ENCODE data around the gene GUCD1.

DNA sequence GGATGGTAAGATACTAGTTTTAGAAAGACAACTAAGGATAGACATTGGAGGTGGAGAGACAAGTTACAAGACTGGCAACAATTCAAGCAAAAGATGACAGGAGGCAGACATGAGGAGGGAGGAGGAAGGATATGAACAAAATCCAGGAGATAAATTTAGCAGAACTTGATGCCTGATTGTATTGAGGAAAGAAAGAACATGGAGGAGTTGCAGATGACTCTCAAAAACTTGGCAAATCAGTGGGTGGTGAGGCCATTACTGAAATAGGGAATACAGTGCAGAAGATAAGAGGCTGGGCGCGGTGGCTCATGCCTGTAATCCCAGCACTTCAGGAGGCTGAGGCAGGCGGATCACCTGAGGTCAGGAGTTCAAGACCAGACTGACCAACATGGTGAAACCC, 62.5 kb downstream of the GUCD1 start:
- TF ChIP-seq, protein P1, sequence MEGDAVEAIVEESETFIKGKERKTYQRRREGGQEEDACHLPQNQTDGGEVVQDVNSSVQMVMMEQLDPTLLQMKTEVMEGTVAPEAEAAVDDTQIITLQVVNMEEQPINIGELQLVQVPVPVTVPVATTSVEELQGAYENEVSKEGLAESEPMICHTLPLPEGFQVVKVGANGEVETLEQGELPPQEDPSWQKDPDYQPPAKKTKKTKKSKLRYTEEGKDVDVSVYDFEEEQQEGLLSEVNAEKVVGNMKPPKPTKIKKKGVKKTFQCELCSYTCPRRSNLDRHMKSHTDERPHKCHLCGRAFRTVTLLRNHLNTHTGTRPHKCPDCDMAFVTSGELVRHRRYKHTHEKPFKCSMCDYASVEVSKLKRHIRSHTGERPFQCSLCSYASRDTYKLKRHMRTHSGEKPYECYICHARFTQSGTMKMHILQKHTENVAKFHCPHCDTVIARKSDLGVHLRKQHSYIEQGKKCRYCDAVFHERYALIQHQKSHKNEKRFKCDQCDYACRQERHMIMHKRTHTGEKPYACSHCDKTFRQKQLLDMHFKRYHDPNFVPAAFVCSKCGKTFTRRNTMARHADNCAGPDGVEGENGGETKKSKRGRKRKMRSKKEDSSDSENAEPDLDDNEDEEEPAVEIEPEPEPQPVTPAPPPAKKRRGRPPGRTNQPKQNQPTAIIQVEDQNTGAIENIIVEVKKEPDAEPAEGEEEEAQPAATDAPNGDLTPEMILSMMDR (tag by site-specific recombination; IDR thresholded peaks at IDR 0.05): no peak
- TF ChIP-seq ZNF211 (tag by site-specific recombination; IDR thresholded peaks at IDR 0.05; ENCODE audit: low read depth) (no peak), OVOL3 (tag by site-specific recombination; IDR thresholded peaks at IDR 0.05) (no peak), ZNF239 (tag by site-specific recombination; IDR thresholded peaks at IDR 0.05) (no peak), SP3 (tag by site-specific recombination; IDR thresholded peaks at IDR 0.05) (no peak), ZNF501 (tag by site-specific recombination; IDR thresholded peaks at IDR 0.05) (no peak), ZNF677 (tag by site-specific recombination; IDR thresholded peaks at IDR 0.05) (no peak), TCF7L2 (IDR thresholded peaks at IDR 0.05; ENCODE audit: borderline replicate concordance, low read depth, low read length) (no peak), ZBTB8A (tag by site-specific recombination; IDR thresholded peaks at IDR 0.05) (no peak), ZNF529 (tag by site-specific recombination; IDR thresholded peaks at IDR 0.05; ENCODE audit: insufficient replicate concordance) (no peak)
- TF ChIP-seq, protein P2, sequence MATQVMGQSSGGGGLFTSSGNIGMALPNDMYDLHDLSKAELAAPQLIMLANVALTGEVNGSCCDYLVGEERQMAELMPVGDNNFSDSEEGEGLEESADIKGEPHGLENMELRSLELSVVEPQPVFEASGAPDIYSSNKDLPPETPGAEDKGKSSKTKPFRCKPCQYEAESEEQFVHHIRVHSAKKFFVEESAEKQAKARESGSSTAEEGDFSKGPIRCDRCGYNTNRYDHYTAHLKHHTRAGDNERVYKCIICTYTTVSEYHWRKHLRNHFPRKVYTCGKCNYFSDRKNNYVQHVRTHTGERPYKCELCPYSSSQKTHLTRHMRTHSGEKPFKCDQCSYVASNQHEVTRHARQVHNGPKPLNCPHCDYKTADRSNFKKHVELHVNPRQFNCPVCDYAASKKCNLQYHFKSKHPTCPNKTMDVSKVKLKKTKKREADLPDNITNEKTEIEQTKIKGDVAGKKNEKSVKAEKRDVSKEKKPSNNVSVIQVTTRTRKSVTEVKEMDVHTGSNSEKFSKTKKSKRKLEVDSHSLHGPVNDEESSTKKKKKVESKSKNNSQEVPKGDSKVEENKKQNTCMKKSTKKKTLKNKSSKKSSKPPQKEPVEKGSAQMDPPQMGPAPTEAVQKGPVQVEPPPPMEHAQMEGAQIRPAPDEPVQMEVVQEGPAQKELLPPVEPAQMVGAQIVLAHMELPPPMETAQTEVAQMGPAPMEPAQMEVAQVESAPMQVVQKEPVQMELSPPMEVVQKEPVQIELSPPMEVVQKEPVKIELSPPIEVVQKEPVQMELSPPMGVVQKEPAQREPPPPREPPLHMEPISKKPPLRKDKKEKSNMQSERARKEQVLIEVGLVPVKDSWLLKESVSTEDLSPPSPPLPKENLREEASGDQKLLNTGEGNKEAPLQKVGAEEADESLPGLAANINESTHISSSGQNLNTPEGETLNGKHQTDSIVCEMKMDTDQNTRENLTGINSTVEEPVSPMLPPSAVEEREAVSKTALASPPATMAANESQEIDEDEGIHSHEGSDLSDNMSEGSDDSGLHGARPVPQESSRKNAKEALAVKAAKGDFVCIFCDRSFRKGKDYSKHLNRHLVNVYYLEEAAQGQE (tag by site-specific recombination; IDR thresholded peaks at IDR 0.05): no peak
- TF ChIP-seq, protein P3, sequence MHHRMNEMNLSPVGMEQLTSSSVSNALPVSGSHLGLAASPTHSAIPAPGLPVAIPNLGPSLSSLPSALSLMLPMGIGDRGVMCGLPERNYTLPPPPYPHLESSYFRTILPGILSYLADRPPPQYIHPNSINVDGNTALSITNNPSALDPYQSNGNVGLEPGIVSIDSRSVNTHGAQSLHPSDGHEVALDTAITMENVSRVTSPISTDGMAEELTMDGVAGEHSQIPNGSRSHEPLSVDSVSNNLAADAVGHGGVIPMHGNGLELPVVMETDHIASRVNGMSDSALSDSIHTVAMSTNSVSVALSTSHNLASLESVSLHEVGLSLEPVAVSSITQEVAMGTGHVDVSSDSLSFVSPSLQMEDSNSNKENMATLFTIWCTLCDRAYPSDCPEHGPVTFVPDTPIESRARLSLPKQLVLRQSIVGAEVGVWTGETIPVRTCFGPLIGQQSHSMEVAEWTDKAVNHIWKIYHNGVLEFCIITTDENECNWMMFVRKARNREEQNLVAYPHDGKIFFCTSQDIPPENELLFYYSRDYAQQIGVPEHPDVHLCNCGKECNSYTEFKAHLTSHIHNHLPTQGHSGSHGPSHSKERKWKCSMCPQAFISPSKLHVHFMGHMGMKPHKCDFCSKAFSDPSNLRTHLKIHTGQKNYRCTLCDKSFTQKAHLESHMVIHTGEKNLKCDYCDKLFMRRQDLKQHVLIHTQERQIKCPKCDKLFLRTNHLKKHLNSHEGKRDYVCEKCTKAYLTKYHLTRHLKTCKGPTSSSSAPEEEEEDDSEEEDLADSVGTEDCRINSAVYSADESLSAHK (tag by site-specific recombination; IDR thresholded peaks at IDR 0.05): no peak
